ENCODE measurements around the gene KLK13. TPM values are rescaled to one million over a fixed set of nuclear protein-coding genes. Genes with fewer than 3 reads are reported as not detected.

Gene KLK13
- total and polyA plus RNA-seq, 2 of the 8 experiments (the other 6 are each of a cell fraction or from before 2014, with no cell fraction given) = 4.2 to 4.5 TPM

DNA sequence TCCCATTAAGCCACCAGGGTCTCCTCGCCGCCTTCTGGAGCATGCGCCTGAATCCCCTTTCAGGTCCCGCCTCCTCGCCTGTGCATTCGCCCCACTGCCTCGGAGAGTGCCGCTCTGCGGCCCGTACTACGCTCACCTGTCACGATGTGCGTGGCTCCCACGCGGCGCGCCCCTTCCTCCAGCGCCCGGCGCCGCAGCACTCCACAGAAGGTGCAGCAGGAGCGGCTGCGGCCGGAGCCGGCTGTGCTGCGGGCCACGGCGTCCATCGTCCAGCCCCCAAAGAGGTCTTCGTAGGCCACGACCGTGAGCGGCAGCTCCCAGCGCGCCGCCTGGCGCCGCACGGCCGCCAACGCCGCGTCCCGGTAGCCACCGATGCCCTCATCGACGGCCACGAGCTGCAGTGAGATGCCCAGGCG lies 39.0 kb upstream of the KLK13 start (continued):
- TF ChIP-seq RXRA (IDR thresholded peaks at IDR 0.05; ENCODE audit: insufficient read depth, low read depth, low read length) = no peak
- TF ChIP-seq EGR1 (IDR thresholded peaks at IDR 0.05; ENCODE audit: borderline replicate concordance, low read depth, low read length) = no peak
